ENCODE measurements around the gene SLC44A4. TPM values are rescaled to one million over a fixed set of nuclear protein-coding genes. Genes with fewer than 3 reads are reported as not detected.

Gene SLC44A4
- total and polyA plus RNA-seq, 4 donors: 0.13 to 2.4 (median 0.17) TPM; not detected in 1

GRCh38 chr6:31813465-31813849, 65.3 kb downstream of the SLC44A4 start:
- peak overlapping the region; percentile 72 to 100 for H3K27ac ChIP-seq (ENCODE audit: low read depth in 1 of 2, low read length in 2 of 2)
- DNase-seq (ENCODE audit: low spot score): no peak
- no peak overlapping the region for H3K4me3 ChIP-seq (ENCODE audit: low read depth in 1 of 3, low read length in 3 of 3)
- 98% methylated on average over 7 of the region's 7 CpGs for WGBS
- TF ChIP-seq YY1 (IDR thresholded peaks at IDR 0.05): no peak
- TF ChIP-seq, protein P1, sequence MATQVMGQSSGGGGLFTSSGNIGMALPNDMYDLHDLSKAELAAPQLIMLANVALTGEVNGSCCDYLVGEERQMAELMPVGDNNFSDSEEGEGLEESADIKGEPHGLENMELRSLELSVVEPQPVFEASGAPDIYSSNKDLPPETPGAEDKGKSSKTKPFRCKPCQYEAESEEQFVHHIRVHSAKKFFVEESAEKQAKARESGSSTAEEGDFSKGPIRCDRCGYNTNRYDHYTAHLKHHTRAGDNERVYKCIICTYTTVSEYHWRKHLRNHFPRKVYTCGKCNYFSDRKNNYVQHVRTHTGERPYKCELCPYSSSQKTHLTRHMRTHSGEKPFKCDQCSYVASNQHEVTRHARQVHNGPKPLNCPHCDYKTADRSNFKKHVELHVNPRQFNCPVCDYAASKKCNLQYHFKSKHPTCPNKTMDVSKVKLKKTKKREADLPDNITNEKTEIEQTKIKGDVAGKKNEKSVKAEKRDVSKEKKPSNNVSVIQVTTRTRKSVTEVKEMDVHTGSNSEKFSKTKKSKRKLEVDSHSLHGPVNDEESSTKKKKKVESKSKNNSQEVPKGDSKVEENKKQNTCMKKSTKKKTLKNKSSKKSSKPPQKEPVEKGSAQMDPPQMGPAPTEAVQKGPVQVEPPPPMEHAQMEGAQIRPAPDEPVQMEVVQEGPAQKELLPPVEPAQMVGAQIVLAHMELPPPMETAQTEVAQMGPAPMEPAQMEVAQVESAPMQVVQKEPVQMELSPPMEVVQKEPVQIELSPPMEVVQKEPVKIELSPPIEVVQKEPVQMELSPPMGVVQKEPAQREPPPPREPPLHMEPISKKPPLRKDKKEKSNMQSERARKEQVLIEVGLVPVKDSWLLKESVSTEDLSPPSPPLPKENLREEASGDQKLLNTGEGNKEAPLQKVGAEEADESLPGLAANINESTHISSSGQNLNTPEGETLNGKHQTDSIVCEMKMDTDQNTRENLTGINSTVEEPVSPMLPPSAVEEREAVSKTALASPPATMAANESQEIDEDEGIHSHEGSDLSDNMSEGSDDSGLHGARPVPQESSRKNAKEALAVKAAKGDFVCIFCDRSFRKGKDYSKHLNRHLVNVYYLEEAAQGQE (IDR thresholded peaks at IDR 0.05): no peak
- TF ChIP-seq HNF4G (IDR thresholded peaks at IDR 0.05): no peak
- no peak for TF ChIP-seq RXRA (IDR thresholded peaks at IDR 0.05)
- no peak for TF ChIP-seq FOXA1 (IDR thresholded peaks at IDR 0.05)
- TF ChIP-seq TAF1 (conservative IDR thresholded peaks at IDR 0.05): no peak
- TF ChIP-seq, protein P2, sequence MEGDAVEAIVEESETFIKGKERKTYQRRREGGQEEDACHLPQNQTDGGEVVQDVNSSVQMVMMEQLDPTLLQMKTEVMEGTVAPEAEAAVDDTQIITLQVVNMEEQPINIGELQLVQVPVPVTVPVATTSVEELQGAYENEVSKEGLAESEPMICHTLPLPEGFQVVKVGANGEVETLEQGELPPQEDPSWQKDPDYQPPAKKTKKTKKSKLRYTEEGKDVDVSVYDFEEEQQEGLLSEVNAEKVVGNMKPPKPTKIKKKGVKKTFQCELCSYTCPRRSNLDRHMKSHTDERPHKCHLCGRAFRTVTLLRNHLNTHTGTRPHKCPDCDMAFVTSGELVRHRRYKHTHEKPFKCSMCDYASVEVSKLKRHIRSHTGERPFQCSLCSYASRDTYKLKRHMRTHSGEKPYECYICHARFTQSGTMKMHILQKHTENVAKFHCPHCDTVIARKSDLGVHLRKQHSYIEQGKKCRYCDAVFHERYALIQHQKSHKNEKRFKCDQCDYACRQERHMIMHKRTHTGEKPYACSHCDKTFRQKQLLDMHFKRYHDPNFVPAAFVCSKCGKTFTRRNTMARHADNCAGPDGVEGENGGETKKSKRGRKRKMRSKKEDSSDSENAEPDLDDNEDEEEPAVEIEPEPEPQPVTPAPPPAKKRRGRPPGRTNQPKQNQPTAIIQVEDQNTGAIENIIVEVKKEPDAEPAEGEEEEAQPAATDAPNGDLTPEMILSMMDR (IDR thresholded peaks at IDR 0.05; ENCODE audit: low read depth, low read length, missing input control): no peak
- TF ChIP-seq SP1 (IDR thresholded peaks at IDR 0.05): no peak
- TF ChIP-seq GABPA (IDR thresholded peaks at IDR 0.05 in 1 of 2, conservative IDR thresholded peaks at IDR 0.05 in 1 of 2): no peak
- TF ChIP-seq, protein P3, sequence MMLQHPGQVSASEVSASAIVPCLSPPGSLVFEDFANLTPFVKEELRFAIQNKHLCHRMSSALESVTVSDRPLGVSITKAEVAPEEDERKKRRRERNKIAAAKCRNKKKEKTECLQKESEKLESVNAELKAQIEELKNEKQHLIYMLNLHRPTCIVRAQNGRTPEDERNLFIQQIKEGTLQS (IDR thresholded peaks at IDR 0.05): no peak
- TF ChIP-seq FOXA2 (IDR thresholded peaks at IDR 0.05): no peak
- H3K9me3 ChIP-seq (ENCODE audit: control insufficient read depth in 4 of 4, low read length in 3 of 4): no peaks in the 10 kb centered on the region
- no peaks in the 10 kb centered on the region for H3K36me3 ChIP-seq (ENCODE audit: control insufficient read depth in 4 of 4, insufficient read depth in 3 of 4, low read depth in 1 of 4, low read length in 3 of 4)
- H3K9ac ChIP-seq (ENCODE audit: low read depth in 1 of 2, low read length in 2 of 2): peak overlapping the region in 1 of 2 donors; percentile 73
- H3K27me3 ChIP-seq (ENCODE audit: control insufficient read depth in 4 of 4, insufficient read depth in 4 of 4, low read length in 3 of 4): no peaks in the 10 kb centered on the region
- peaks cover 5 to 9% (median 5%) of the 10 kb centered on the region in 4 donors for H3K4me1 ChIP-seq (ENCODE audit: control insufficient read depth in 4 of 4, insufficient read depth in 4 of 4, low read length in 3 of 4)

Small RNA genes within 50 kb of the gene (small RNA-seq; reads per million reads assigned to genes)
- gene SNORD48 (210 reads per million, percentile 98 among the genes with 10 or more reads in this experiment), gene SNORD52 (not detected)

Other genes starting within 250 kb of the SLC44A4 start
Only the 30 nearest of the 35 such genes appear.
- 10 to 100 TPM in 1 of 2 donors, 1 to 10 TPM in 1; 8.7 to 13.9 TPM for gene GPANK1, start 214.0 kb downstream of the SLC44A4 start, total RNA-seq
- gene GPANK1, start 214.0 kb downstream of the SLC44A4 start, polyA plus RNA-seq: 10 to 100 TPM in 1 of 2 donors, 1 to 10 TPM in 1; 7.6 to 13.8 TPM
- 10 to 100 TPM; 58.1 to 60.5 TPM for gene CSNK2B, start 212.9 kb downstream of the SLC44A4 start, total RNA-seq
- 100 to 1,000 TPM in 1 of 2 donors, 10 to 100 TPM in 1; 93.5 to 108 TPM for gene CSNK2B, start 212.9 kb downstream of the SLC44A4 start, polyA plus RNA-seq
- 1 to 10 TPM; 1.4 to 5.9 TPM for gene LY6G5B, start 209.0 kb downstream of the SLC44A4 start, total RNA-seq
- 1 to 10 TPM; 1.2 to 2.8 TPM for gene LY6G5B, start 209.0 kb downstream of the SLC44A4 start, polyA plus RNA-seq
- gene LY6G5C, start 197.9 kb downstream of the SLC44A4 start, total RNA-seq: 1 to 10 TPM in 1 of 2 donors, under 1 TPM in 1; 0.59 to 1.1 TPM
- 1 to 10 TPM; 1.1 to 2.5 TPM for gene LY6G5C, start 197.9 kb downstream of the SLC44A4 start, polyA plus RNA-seq
- 10 to 100 TPM; 39.1 to 59.4 TPM for gene ABHD16A, start 175.7 kb downstream of the SLC44A4 start, total RNA-seq
- 10 to 100 TPM; 26.6 to 30.8 TPM for gene ABHD16A, start 175.7 kb downstream of the SLC44A4 start, polyA plus RNA-seq
- 1 to 10 TPM in 1 of 2 donors, under 1 TPM in 1; 0.08 to 3.2 TPM for gene LY6G6F, start 172.1 kb downstream of the SLC44A4 start, total RNA-seq
- gene LY6G6F, start 172.1 kb downstream of the SLC44A4 start, polyA plus RNA-seq: not detected
- not detected for gene LY6G6D, start 163.6 kb downstream of the SLC44A4 start, total RNA-seq
- not detected for gene LY6G6D, start 163.6 kb downstream of the SLC44A4 start, polyA plus RNA-seq
- gene LY6G6C, start 157.3 kb downstream of the SLC44A4 start, total RNA-seq: not detected
- gene LY6G6C, start 157.3 kb downstream of the SLC44A4 start, polyA plus RNA-seq: not detected
- 10 to 100 TPM in 1 of 2 donors, under 1 TPM in 1; 0.08 to 10.7 TPM for gene MPIG6B, start 155.6 kb downstream of the SLC44A4 start, total RNA-seq
- gene MPIG6B, start 155.6 kb downstream of the SLC44A4 start, polyA plus RNA-seq: under 1 TPM; 0.15 to 0.33 TPM
- 10 to 100 TPM; 23.8 to 31.4 TPM for gene DDAH2, start 149.7 kb downstream of the SLC44A4 start, total RNA-seq
- gene DDAH2, start 149.7 kb downstream of the SLC44A4 start, polyA plus RNA-seq: 10 to 100 TPM; 19.8 to 22.6 TPM
- 100 to 1,000 TPM in 1 of 2 donors, 10 to 100 TPM in 1; 56.5 to 124 TPM for gene CLIC1, start 142.5 kb downstream of the SLC44A4 start, total RNA-seq
- gene CLIC1, start 142.5 kb downstream of the SLC44A4 start, polyA plus RNA-seq: 10 to 100 TPM; 63.7 to 65.2 TPM
- 1 to 10 TPM; 5.9 to 6.4 TPM for gene MSH5, start 139.0 kb downstream of the SLC44A4 start, total RNA-seq
- gene MSH5, start 139.0 kb downstream of the SLC44A4 start, polyA plus RNA-seq: 1 to 10 TPM; 1.2 to 2.2 TPM
- gene SAPCD1, start 116.3 kb downstream of the SLC44A4 start, total RNA-seq: 1 to 10 TPM in 1 of 2 donors, under 1 TPM in 1; 0.59 to 2.6 TPM
- gene SAPCD1, start 116.3 kb downstream of the SLC44A4 start, polyA plus RNA-seq: under 1 TPM in 1 of 2 donors, not detected in 1; 0.68 TPM
- 1 to 10 TPM in 1 of 2 donors, under 1 TPM in 1; 0.17 to 2.0 TPM for gene VWA7, start 101.7 kb downstream of the SLC44A4 start, total RNA-seq
- 1 to 10 TPM in 1 of 2 donors, under 1 TPM in 1; 0.81 to 1.0 TPM for gene VWA7, start 101.7 kb downstream of the SLC44A4 start, polyA plus RNA-seq
- 10 to 100 TPM; 32.4 to 44.7 TPM for gene VARS1, start 83.2 kb downstream of the SLC44A4 start, total RNA-seq
- 10 to 100 TPM; 17.9 to 32.5 TPM for gene VARS1, start 83.2 kb downstream of the SLC44A4 start, polyA plus RNA-seq
- gene LSM2, start 72.0 kb downstream of the SLC44A4 start, total RNA-seq: 10 to 100 TPM in 1 of 2 donors, 1 to 10 TPM in 1; 7.3 to 18.7 TPM
- 10 to 100 TPM; 14.5 to 16.4 TPM for gene LSM2, start 72.0 kb downstream of the SLC44A4 start, polyA plus RNA-seq
- gene HSPA1L, start 63.7 kb downstream of the SLC44A4 start, total RNA-seq: under 1 TPM; 0.67 to 0.79 TPM
- gene HSPA1L, start 63.7 kb downstream of the SLC44A4 start, polyA plus RNA-seq: under 1 TPM; 0.27 to 0.28 TPM
- gene HSPA1A, start 63.5 kb downstream of the SLC44A4 start, total RNA-seq: 100 to 1,000 TPM in 1 of 2 donors, 10 to 100 TPM in 1; 98.5 to 120 TPM
- 10 to 100 TPM; 28.8 to 56.6 TPM for gene HSPA1A, start 63.5 kb downstream of the SLC44A4 start, polyA plus RNA-seq
- 100 to 1,000 TPM in 1 of 2 donors, 10 to 100 TPM in 1; 57.2 to 165 TPM for gene HSPA1B, start 51.3 kb downstream of the SLC44A4 start, total RNA-seq
- gene HSPA1B, start 51.3 kb downstream of the SLC44A4 start, polyA plus RNA-seq: 10 to 100 TPM in 1 of 2 donors, 1 to 10 TPM in 1; 9.5 to 30.6 TPM
- 10 to 100 TPM; 34.4 to 42.4 TPM for gene NEU1, start 16.2 kb downstream of the SLC44A4 start, total RNA-seq
- 10 to 100 TPM; 27.6 to 35.1 TPM for gene NEU1, start 16.2 kb downstream of the SLC44A4 start, polyA plus RNA-seq
- gene EHMT2, start 18.7 kb upstream of the SLC44A4 start, total RNA-seq: 10 to 100 TPM; 10.7 to 21.4 TPM
- 10 to 100 TPM in 1 of 2 donors, 1 to 10 TPM in 1; 7.9 to 10.5 TPM for gene EHMT2, start 18.7 kb upstream of the SLC44A4 start, polyA plus RNA-seq
- gene ZBTB12, start 23.1 kb upstream of the SLC44A4 start, total RNA-seq: 1 to 10 TPM in 1 of 2 donors, under 1 TPM in 1; 0.25 to 2.3 TPM
- under 1 TPM in 1 of 2 donors, not detected in 1; 0.83 TPM for gene ZBTB12, start 23.1 kb upstream of the SLC44A4 start, polyA plus RNA-seq
- 100 to 1,000 TPM; 212 to 354 TPM for gene C2, start 48.7 kb upstream of the SLC44A4 start, total RNA-seq
- gene C2, start 48.7 kb upstream of the SLC44A4 start, polyA plus RNA-seq: 100 to 1,000 TPM; 441 to 522 TPM
- gene CFB, start 67.1 kb upstream of the SLC44A4 start, total RNA-seq: 1,000 to 10,000 TPM; 2,016 to 3,272 TPM
- gene CFB, start 67.1 kb upstream of the SLC44A4 start, polyA plus RNA-seq: 1,000 to 10,000 TPM; 3,136 to 3,144 TPM
- gene NELFE, start 80.0 kb upstream of the SLC44A4 start, total RNA-seq: 10 to 100 TPM; 11.1 to 21.8 TPM
- gene NELFE, start 80.0 kb upstream of the SLC44A4 start, polyA plus RNA-seq: 10 to 100 TPM; 11.9 to 14.2 TPM
- gene SKIC2, start 80.2 kb upstream of the SLC44A4 start, total RNA-seq: 10 to 100 TPM; 34.7 to 57.6 TPM
- 10 to 100 TPM; 26.7 to 34.3 TPM for gene SKIC2, start 80.2 kb upstream of the SLC44A4 start, polyA plus RNA-seq
- gene DXO, start 93.1 kb upstream of the SLC44A4 start, total RNA-seq: 10 to 100 TPM in 1 of 2 donors, 1 to 10 TPM in 1; 4.5 to 11.0 TPM
- 1 to 10 TPM; 8.9 to 9.7 TPM for gene DXO, start 93.1 kb upstream of the SLC44A4 start, polyA plus RNA-seq
- 1,000 to 10,000 TPM in 1 of 2 donors, 100 to 1,000 TPM in 1; 410 to 1,584 TPM for gene C4A, start 103.1 kb upstream of the SLC44A4 start, total RNA-seq
- 1,000 to 10,000 TPM; 1,485 to 2,903 TPM for gene C4A, start 103.1 kb upstream of the SLC44A4 start, polyA plus RNA-seq
- gene C4B, start 135.8 kb upstream of the SLC44A4 start, total RNA-seq: 1,000 to 10,000 TPM in 1 of 2 donors, 100 to 1,000 TPM in 1; 666 to 1,114 TPM
- 1,000 to 10,000 TPM; 1,699 to 3,560 TPM for gene C4B, start 135.8 kb upstream of the SLC44A4 start, polyA plus RNA-seq
- 10 to 100 TPM in 1 of 2 donors, 1 to 10 TPM in 1; 1.7 to 29.6 TPM for gene CYP21A2, start 159.4 kb upstream of the SLC44A4 start, total RNA-seq
- 10 to 100 TPM in 1 of 2 donors, 1 to 10 TPM in 1; 6.9 to 29.7 TPM for gene CYP21A2, start 159.4 kb upstream of the SLC44A4 start, polyA plus RNA-seq